ENCODE measurements around the gene BRMS1L. TPM values are rescaled to one million over a fixed set of nuclear protein-coding genes. Genes with fewer than 3 reads are reported as not detected.
A peak's percentile ranks its signal among the peaks of the same experiment; 100 is the strongest.

The BRMS1L gene
- total and polyA plus RNA-seq, 8 donors, result 7.1 to 23.7 (median 20.7) TPM

DNA sequence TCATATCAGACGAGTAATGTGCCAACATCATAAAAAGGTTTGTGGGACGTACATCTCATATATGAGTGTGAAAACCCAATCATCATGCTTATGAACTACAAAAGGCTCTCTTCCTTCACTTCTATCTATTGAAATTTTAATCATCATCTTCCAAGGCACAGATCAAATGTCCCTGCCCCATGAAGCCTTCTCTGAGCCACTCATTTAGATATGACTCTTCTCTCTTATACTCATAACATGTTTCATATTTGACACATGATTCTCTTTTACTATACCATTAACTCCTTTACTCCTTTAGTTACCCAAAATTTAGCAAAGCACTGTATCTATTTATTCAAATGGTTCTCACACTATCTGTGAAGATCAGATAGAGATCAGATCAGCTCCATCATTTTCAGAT is 39.3 kb upstream of the BRMS1L start:
- Histone ChIP-seq H3K27me3 (no peaks in the 10 kb centered on the region), H3K4me3 (no peak overlapping the region), H3K4me1 (no peaks in the 10 kb centered on the region), H3K27ac (no peak overlapping the region), H3K9me3 (peaks cover 0 to under 1% of the 10 kb centered on the region in 2 donors), H3K36me3 (no peaks in the 10 kb centered on the region)
- ATAC-seq (no peak), DNase-seq (no peak)
- TF ChIP-seq, protein P1, sequence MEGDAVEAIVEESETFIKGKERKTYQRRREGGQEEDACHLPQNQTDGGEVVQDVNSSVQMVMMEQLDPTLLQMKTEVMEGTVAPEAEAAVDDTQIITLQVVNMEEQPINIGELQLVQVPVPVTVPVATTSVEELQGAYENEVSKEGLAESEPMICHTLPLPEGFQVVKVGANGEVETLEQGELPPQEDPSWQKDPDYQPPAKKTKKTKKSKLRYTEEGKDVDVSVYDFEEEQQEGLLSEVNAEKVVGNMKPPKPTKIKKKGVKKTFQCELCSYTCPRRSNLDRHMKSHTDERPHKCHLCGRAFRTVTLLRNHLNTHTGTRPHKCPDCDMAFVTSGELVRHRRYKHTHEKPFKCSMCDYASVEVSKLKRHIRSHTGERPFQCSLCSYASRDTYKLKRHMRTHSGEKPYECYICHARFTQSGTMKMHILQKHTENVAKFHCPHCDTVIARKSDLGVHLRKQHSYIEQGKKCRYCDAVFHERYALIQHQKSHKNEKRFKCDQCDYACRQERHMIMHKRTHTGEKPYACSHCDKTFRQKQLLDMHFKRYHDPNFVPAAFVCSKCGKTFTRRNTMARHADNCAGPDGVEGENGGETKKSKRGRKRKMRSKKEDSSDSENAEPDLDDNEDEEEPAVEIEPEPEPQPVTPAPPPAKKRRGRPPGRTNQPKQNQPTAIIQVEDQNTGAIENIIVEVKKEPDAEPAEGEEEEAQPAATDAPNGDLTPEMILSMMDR (IDR thresholded peaks at IDR 0.05), result no peak
- intact Hi-C loops (cut with DNase I), result no loop called here

GRCh38 chr14:35789651-35790050 is 36.5 kb upstream of the BRMS1L start:
- H3K4me3 ChIP-seq, result no peak overlapping the region
- TF ChIP-seq, protein P1 (IDR thresholded peaks at IDR 0.05), result no peak
- H3K4me1 ChIP-seq, result no peaks in the 10 kb centered on the region
- no peaks in the 10 kb centered on the region for H3K36me3 ChIP-seq
- H3K27ac ChIP-seq, result no peak overlapping the region
- H3K9me3 ChIP-seq, result no peaks in the 10 kb centered on the region
- DNase-seq, result no peak
- intact Hi-C loops (cut with DNase I), result no loop called here
- H3K27me3 ChIP-seq, result no peaks in the 10 kb centered on the region
- no peak for ATAC-seq

- Histone ChIP-seq H3K27me3 (no peaks in the 10 kb centered on the region), H3K4me1 (no peaks in the 10 kb centered on the region), H3K27ac (no peak overlapping the region), H3K9me3 (no peaks in the 10 kb centered on the region), H3K4me3 (no peak overlapping the region), H3K36me3 (no peaks in the 10 kb centered on the region)
- DNase-seq (no peak), ATAC-seq (no peak)
- TF ChIP-seq, protein P1 (IDR thresholded peaks at IDR 0.05), result no peak
- intact Hi-C loops (cut with DNase I), result no loop called here
Observed at GRCh38 chr14:35797796-35798195, 28.3 kb upstream of the BRMS1L start.

GRCh38 chr14:35806006-35806907 is 19.9 kb upstream of the BRMS1L start:
- TF ChIP-seq, protein P1 (IDR thresholded peaks at IDR 0.05), result no peak
- Histone ChIP-seq H3K9me3 (no peaks in the 10 kb centered on the region), H3K4me1 (peaks cover 11 to 23% of the 10 kb centered on the region in 2 donors), H3K27me3 (no peaks in the 10 kb centered on the region), H3K4me3 (no peak overlapping the region), H3K27ac (no peak overlapping the region), H3K36me3 (no peaks in the 10 kb centered on the region)
- ATAC-seq, result no peak
- no peak for DNase-seq
- intact Hi-C loops (cut with DNase I), result no loop called here

DNA sequence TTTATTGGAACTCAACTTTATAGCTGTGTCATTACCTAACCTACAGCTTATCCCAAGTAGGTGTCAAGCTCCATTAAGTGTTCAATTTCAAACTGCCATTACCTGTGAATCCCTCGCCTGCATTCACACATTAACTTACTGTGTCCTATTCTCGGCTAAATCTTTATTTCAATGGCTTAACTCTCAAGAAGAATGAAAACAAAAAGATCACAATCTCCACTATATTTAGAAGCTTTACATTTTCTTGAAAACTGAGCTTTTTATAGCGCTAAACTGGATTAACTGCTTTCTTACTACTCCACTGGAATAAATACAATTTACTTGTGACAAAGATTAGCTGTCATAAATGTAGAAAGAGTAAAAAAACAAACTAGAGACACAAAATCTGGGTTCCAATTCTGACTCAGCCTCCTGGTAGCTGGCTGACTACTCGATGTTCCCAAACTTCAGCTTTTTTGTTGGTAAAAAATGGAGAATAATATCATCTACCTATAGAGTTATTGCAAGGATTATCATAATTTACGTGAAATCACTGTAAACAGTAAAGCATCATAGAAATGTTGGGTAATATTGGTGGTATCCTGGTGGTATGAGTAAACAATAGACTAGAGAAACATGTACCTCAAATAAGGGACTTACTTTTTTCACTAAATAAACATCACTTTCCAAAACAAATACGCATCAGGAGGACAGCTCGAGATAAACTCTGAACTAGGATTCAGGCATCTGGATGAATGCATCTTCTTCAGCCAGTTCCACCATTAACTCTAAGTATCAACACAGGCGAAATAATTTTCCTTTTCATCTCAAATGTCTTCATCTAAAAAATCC is 18.8 kb upstream of the BRMS1L start:
- H3K4me3 ChIP-seq, result peak overlapping the region; percentile 53 to 73
- DNase-seq, result no peak
- no peak overlapping the region for H3K27ac ChIP-seq
- TF ChIP-seq, protein P1 (IDR thresholded peaks at IDR 0.05), result no peak
- H3K36me3 ChIP-seq, result no peaks in the 10 kb centered on the region
- intact Hi-C loops (cut with DNase I), result no loop called here
- no peaks in the 10 kb centered on the region for H3K27me3 ChIP-seq
- no peaks in the 10 kb centered on the region for H3K9me3 ChIP-seq
- no peak for ATAC-seq
- peaks cover 11 to 23% of the 10 kb centered on the region in 2 donors for H3K4me1 ChIP-seq
